ENCODE results near the gene NPAS4. TPM values are rescaled to one million over a fixed set of nuclear protein-coding genes. Genes with fewer than 3 reads are reported as not detected.

Gene NPAS4
- total and polyA plus RNA-seq, 2 donors from 2014 or later, result 0.19 TPM; not detected in 1

- DNase-seq, result no peak
- TF ChIP-seq CTCF (IDR thresholded peaks at IDR 0.05; ENCODE audit: borderline replicate concordance, extremely low read depth, insufficient read depth), result no peak
- Histone ChIP-seq H3K27ac (ENCODE audit: low read depth in 2 of 2, low read length in 2 of 2) (no peak overlapping the region), H3K27me3 (ENCODE audit: control insufficient read depth, insufficient read depth, low read length) (peaks cover 8% of the 10 kb centered on the region), H3K9me3 (ENCODE audit: control insufficient read depth in 2 of 3, insufficient read depth in 1 of 3, low read length in 3 of 3) (no peaks in the 10 kb centered on the region), H3K36me3 (ENCODE audit: control insufficient read depth in 2 of 3, insufficient read depth in 3 of 3, low read length in 3 of 3) (no peaks in the 10 kb centered on the region), H3K9ac (ENCODE audit: low read length in 3 of 3) (no peak overlapping the region), H3K4me3 (ENCODE audit: low read length in 3 of 3) (no peak overlapping the region), H3K4me1 (ENCODE audit: control insufficient read depth in 2 of 3, insufficient read depth in 2 of 3, low read depth in 1 of 3, low read length in 3 of 3) (peaks cover 0 to 4% (median 0%) of the 10 kb centered on the region in 3 donors)
- FAIRE-seq, result no peak
- intact Hi-C loops (cut with DNase I), result no loop called here
Measured at GRCh38 chr11:66417000-66417399, 3.8 kb upstream of the NPAS4 start.

GRCh38 chr11:66418168-66418985 lies 2.5 kb upstream of the NPAS4 start:
- no peak overlapping the region for H3K9ac ChIP-seq (ENCODE audit: low read length in 3 of 3)
- no peak overlapping the region for H3K4me3 ChIP-seq (ENCODE audit: low read length in 3 of 3)
- DNase-seq (peak; percentile 82 to 89 (median 86)), FAIRE-seq (no peak)
- peaks cover 0 to 4% (median 0%) of the 10 kb centered on the region in 3 donors for H3K4me1 ChIP-seq (ENCODE audit: control insufficient read depth in 2 of 3, insufficient read depth in 2 of 3, low read depth in 1 of 3, low read length in 3 of 3)
- no peaks in the 10 kb centered on the region for H3K36me3 ChIP-seq (ENCODE audit: control insufficient read depth in 2 of 3, insufficient read depth in 3 of 3, low read length in 3 of 3)
- H3K27me3 ChIP-seq (ENCODE audit: control insufficient read depth, insufficient read depth, low read length), result peaks cover 8% of the 10 kb centered on the region
- H3K9me3 ChIP-seq (ENCODE audit: control insufficient read depth in 2 of 3, insufficient read depth in 1 of 3, low read length in 3 of 3), result no peaks in the 10 kb centered on the region
- TF ChIP-seq CTCF (IDR thresholded peaks at IDR 0.05; ENCODE audit: borderline replicate concordance, extremely low read depth, insufficient read depth), result peak; percentile 6
- H3K27ac ChIP-seq (ENCODE audit: low read depth in 2 of 2, low read length in 2 of 2), result no peak overlapping the region
- intact Hi-C loops (cut with DNase I), result no loop called here

- intact Hi-C loops (cut with DNase I), result no loop called here
- H3K9ac ChIP-seq (ENCODE audit: low read length in 3 of 3), result no peak overlapping the region
- no peak for TF ChIP-seq CTCF (IDR thresholded peaks at IDR 0.05; ENCODE audit: borderline replicate concordance, extremely low read depth, insufficient read depth)
- peaks cover 8% of the 10 kb centered on the region for H3K27me3 ChIP-seq (ENCODE audit: control insufficient read depth, insufficient read depth, low read length)
- no peaks in the 10 kb centered on the region for H3K9me3 ChIP-seq (ENCODE audit: control insufficient read depth in 2 of 3, insufficient read depth in 1 of 3, low read length in 3 of 3)
- no peak overlapping the region for H3K27ac ChIP-seq (ENCODE audit: low read depth in 2 of 2, low read length in 2 of 2)
- H3K4me3 ChIP-seq (ENCODE audit: low read length in 3 of 3), result no peak overlapping the region
- H3K4me1 ChIP-seq (ENCODE audit: control insufficient read depth in 2 of 3, insufficient read depth in 2 of 3, low read depth in 1 of 3, low read length in 3 of 3), result peaks cover 0 to 4% (median 0%) of the 10 kb centered on the region in 3 donors
- FAIRE-seq (no peak), DNase-seq (no peak)
- H3K36me3 ChIP-seq (ENCODE audit: control insufficient read depth in 2 of 3, insufficient read depth in 3 of 3, low read length in 3 of 3), result no peaks in the 10 kb centered on the region
Measured at GRCh38 chr11:66418986-66419308, 1.9 kb upstream of the NPAS4 start.

Data from kidney (tissue), 14 donors.